KMS-11 (cell line): Measurements from ENCODE around the gene PTPDC1.

Source experiments
- H2AFZ ChIP-seq: fragments of 200-600 bp; sonication (generic); 2 replicates; pipeline ENCODE4 v1.6.1; 2016; ENCODE audit warnings: antibody characterized with exemption, mixed run types, low read depth
- H3K27ac ChIP-seq: fragments of 200-600 bp; sonication (generic); 2 replicates; pipeline ENCODE4 v1.6.1; 2016; ENCODE audit warnings: mild to moderate bottlenecking, mixed run types
- H3K27me3 ChIP-seq: fragments of 200-600 bp; sonication (generic); 2 replicates; pipeline ENCODE4 v1.6.1; 2017; ENCODE audit warnings: mild to moderate bottlenecking, low read depth, mixed run types, moderate library complexity; ENCODE audit not compliant: insufficient read depth
- H3K36me3 ChIP-seq: fragments of 200-600 bp; sonication (generic); 2 replicates; pipeline ENCODE4 v1.6.1; 2017; ENCODE audit warnings: mild to moderate bottlenecking, mixed run types; ENCODE audit not compliant: insufficient read depth
- H3K4me1 ChIP-seq: fragments of 200-600 bp; sonication (generic); 2 replicates; pipeline ENCODE4 v1.6.1; 2016; ENCODE audit warnings: mild to moderate bottlenecking, low read depth, mixed run types; ENCODE audit not compliant: poor library complexity, severe bottlenecking
- H3K4me2 ChIP-seq: fragments of 200-600 bp; sonication (generic); 2 replicates; pipeline ENCODE4 v1.7.0; 2016; ENCODE audit warnings: mild to moderate bottlenecking, mixed run types
- H3K4me3 ChIP-seq: fragments of 200-600 bp; sonication (generic); IDR thresholded peaks from 2 replicates; pipeline ENCODE4 v1.6.1; 2017; ENCODE audit warnings: low read depth, low read length, mixed read lengths; ENCODE audit not compliant: insufficient read depth
- H3K79me2 ChIP-seq: fragments of 200-600 bp; sonication (generic); 2 replicates; pipeline ENCODE4 v1.6.1; 2016; ENCODE audit warnings: low read depth, mixed run types; ENCODE audit not compliant: insufficient read depth
- H3K9ac ChIP-seq: fragments of 200-600 bp; sonication (generic); 2 replicates; pipeline ENCODE4 v1.6.1; 2016; ENCODE audit warnings: mild to moderate bottlenecking, mixed run types
- H4K20me1 ChIP-seq: fragments of 200-600 bp; sonication (generic); 2 replicates; pipeline ENCODE4 v1.6.1; 2016; ENCODE audit warnings: mild to moderate bottlenecking, mixed run types; ENCODE audit not compliant: insufficient read depth
- CTCF ChIP-seq: fragments of 200-600 bp; sonication (generic); conservative IDR thresholded peaks from 2 replicates; pipeline ENCODE4 v1.6.1; 2017; ENCODE audit warnings: low read depth, mild to moderate bottlenecking, antibody characterized with exemption, low read length, moderate library complexity, mixed read lengths

Gene PTPDC1

GRCh38 chr9:94079236-94079635 is 5.0 kb upstream of the PTPDC1 start:
- no peak overlapping the region for H3K4me2 ChIP-seq
- H3K4me3 ChIP-seq: no peak overlapping the region
- no peak for TF ChIP-seq CTCF

GRCh38 chr9:94080249-94080648 is 4.0 kb upstream of the PTPDC1 start:
- Histone ChIP-seq H3K4me2 (no peak overlapping the region), H4K20me1 (no peaks in the 10 kb centered on the region), H3K27me3 (no peaks in the 10 kb centered on the region), H3K27ac (no peak overlapping the region), H3K9ac (no peak overlapping the region), H3K4me1 (no peaks in the 10 kb centered on the region), H3K36me3 (no peaks in the 10 kb centered on the region), H3K4me3 (no peak overlapping the region), H3K79me2 (no peaks in the 10 kb centered on the region), H2AFZ (no peak overlapping the region)
- no peak for TF ChIP-seq CTCF

More at GRCh38 chr9:94079236-94079635, 5.0 kb upstream of the PTPDC1 start:
- Histone ChIP-seq H3K27ac (no peak overlapping the region), H3K79me2 (no peaks in the 10 kb centered on the region), H3K36me3 (no peaks in the 10 kb centered on the region), H2AFZ (no peak overlapping the region), H3K27me3 (no peaks in the 10 kb centered on the region), H3K4me1 (no peaks in the 10 kb centered on the region), H4K20me1 (no peaks in the 10 kb centered on the region), H3K9ac (no peak overlapping the region)

GRCh38 chr9:94081435-94081834 is 2.8 kb upstream of the PTPDC1 start:
- Histone ChIP-seq H3K27ac (no peak overlapping the region), H3K4me1 (no peaks in the 10 kb centered on the region), H3K9ac (no peak overlapping the region), H4K20me1 (no peaks in the 10 kb centered on the region), H3K4me2 (no peak overlapping the region), H2AFZ (no peak overlapping the region), H3K36me3 (no peaks in the 10 kb centered on the region), H3K4me3 (no peak overlapping the region), H3K27me3 (no peaks in the 10 kb centered on the region), H3K79me2 (no peaks in the 10 kb centered on the region)
- no peak for TF ChIP-seq CTCF

- H3K36me3 ChIP-seq: no peaks in the 10 kb centered on the region
- no peak overlapping the region for H2AFZ ChIP-seq
- H3K4me3 ChIP-seq: no peak overlapping the region
- H3K27me3 ChIP-seq: no peaks in the 10 kb centered on the region
- no peaks in the 10 kb centered on the region for H3K4me1 ChIP-seq
- no peak overlapping the region for H3K4me2 ChIP-seq
- H4K20me1 ChIP-seq: no peaks in the 10 kb centered on the region
- no peak overlapping the region for H3K27ac ChIP-seq
- no peaks in the 10 kb centered on the region for H3K79me2 ChIP-seq
- H3K9ac ChIP-seq: no peak overlapping the region
- no peak for TF ChIP-seq CTCF
These were observed 2.3 kb upstream of the PTPDC1 start for GRCh38 chr9:94081864-94082463.
